HG03066 (cell line): ENCODE data around the gene SEPTIN1.

ENCODE experiments used
- ATAC-seq: cut with Tn5 transposase; IDR thresholded peaks from one replicate; pipeline ENCODE4 v1.9.1; 2021; ENCODE audit warnings: low read depth; ENCODE audit not compliant: unreplicated experiment

SEPTIN1 gene

GRCh38 chr16:30377050-30377811 is 5.1 kb downstream of the SEPTIN1 start:
- ATAC-seq, result no peak

DNA sequence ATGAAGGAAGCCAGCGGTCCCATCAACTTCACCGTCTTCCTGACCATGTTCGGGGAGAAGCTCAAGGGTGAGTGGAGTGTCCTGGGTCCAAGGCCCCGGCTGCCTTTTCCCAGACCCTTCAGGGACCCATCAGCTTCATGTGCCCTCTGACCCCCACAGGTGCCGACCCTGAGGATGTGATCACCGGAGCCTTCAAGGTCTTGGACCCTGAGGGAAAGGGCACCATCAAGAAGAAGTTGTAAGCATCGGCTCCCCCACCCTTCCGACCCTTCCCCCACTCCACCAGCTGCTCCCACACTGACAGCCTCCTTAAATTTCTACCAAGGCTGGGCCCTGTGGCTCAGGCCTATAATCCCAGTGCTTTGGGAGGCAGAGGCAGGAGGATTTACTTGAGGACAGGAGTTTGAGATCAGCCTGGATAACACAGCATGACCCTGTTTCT is 5.9 kb downstream of the SEPTIN1 start:
- ATAC-seq, result no peak

- no peak for ATAC-seq
Observed at GRCh38 chr16:30375864-30376263, 6.5 kb downstream of the SEPTIN1 start.

GRCh38 chr16:30374538-30374937 is 7.8 kb downstream of the SEPTIN1 start, which contains the start of gene MYL11:
TSS of gene MYL11 (plus strand) at chr16:30374802. CDS start at chr16:30374858, 56 bp downstream.
- no peak for ATAC-seq

DNA sequence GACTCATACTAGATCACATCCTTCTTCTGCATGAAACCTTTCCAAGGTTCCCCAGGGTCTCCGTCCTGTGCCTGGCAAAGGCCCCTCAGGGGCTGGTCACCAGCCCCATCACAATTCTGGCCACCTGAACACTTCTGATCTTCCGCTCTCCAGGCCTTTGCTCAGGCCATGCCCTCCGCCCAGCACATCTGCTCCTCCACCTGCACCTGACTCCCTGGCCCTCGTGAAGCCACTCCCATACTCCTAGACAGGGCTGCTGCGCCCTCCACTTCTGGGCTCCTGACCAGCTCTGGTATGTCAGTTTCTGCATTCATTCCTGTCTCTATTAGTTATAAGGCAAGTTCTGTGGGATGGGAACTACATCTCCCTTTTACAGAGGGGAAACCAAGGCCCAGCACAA is 9.6 kb downstream of the SEPTIN1 start:
- no peak for ATAC-seq

GRCh38 chr16:30372038-30372712 is 10.2 kb downstream of the SEPTIN1 start:
- no peak for ATAC-seq

DNA sequence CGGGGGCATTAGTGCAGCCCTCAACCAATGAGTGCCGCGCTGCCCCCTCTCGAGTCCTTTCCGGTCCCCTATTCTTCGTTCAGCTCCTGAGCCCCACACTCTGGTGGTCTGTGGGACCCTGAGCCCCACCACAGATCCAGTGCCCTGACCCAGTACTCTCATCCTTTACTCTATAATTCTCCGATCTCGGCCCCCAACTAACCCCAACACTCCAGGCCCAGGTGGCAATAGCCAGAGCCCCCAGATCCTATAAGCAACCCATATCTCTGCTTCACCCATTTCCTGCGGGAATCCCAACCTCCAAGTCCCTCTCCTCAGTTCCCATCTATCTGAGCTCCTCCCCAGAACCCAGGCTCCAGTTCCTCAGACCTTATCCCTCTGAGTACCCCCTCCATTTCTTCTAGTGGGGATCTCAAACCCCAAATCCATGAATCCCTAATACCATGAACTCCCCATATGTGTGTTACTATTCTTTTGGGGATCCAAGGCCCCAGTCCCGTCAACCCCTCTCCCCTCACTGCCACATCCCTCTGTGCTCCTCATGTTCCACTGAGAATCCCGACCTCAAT is 11.0 kb downstream of the SEPTIN1 start:
- ATAC-seq, result no peak

GRCh38 chr16:30370456-30371247 is 11.7 kb downstream of the SEPTIN1 start, which contains the start of gene TBC1D10B:
TSS of gene TBC1D10B (minus strand) at chr16:30370494. CDS start at chr16:30370183, 311 bp downstream.
- peak; percentile 79 for ATAC-seq

GRCh38 chr16:30369938-30370455 is 12.4 kb downstream of the SEPTIN1 start:
- no peak for ATAC-seq

- no peak for ATAC-seq
Observed at GRCh38 chr16:30369091-30369937, 13.0 kb downstream of the SEPTIN1 start.

DNA sequence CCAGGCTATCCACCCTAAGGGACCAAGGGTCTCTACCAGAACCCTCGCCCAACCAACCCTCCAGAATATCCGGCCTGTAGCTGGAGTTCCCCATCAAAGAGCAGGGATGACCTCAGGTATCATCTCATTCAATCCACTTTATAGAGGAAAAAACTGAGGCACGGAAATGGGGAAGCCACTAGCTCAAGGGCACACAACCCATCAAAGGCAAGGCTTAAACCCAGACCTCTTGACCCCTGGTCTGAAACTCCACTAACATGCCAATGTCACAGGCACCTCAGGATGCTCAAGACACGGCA is 13.6 kb downstream of the SEPTIN1 start:
- no peak for ATAC-seq

GRCh38 chr16:30368122-30368791 is 14.1 kb downstream of the SEPTIN1 start:
- ATAC-seq, result no peak

GRCh38 chr16:30367349-30368009 is 14.9 kb downstream of the SEPTIN1 start:
- no peak for ATAC-seq

DNA sequence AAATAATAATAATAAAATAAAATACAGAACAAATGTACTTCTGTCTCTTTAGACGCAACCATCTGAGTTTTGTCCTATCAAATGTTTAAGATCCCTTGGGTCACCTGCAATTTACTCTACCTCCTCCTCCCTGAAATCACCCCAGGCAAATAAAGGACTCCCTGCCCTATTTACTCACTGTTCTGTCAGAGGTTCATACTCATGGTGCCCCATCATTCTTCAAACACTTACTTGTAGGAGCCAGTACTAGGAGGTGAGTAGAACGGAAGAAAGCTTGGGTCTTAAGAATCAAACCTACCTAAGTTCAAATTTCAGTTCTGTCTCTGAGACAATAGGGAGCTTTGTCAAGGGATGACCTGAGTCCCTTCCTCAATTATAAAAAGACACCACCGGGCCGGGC is 15.8 kb downstream of the SEPTIN1 start:
- ATAC-seq, result no peak

DNA sequence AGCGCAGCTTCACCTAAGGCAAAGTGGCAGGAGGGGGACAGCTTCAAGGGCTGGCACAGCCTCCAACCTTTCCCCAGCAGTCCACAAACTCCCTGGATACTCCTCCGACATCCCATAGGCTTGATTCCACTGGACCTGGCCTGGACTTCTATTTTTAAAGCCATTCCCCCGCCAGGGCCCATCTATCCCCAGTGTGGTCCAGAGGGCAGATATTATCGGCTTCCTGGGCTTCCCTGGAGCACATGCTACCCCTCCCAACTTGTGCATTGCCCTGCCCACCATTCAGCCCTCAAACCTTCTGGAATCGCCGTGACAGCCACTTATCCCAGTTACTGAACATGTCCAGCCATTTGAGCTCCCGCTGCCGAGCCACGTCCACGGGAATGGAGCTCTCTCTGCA is 17.2 kb downstream of the SEPTIN1 start:
- no peak for ATAC-seq

GRCh38 chr16:30361180-30361579 is 21.2 kb downstream of the SEPTIN1 start:
- ATAC-seq, result no peak

DNA sequence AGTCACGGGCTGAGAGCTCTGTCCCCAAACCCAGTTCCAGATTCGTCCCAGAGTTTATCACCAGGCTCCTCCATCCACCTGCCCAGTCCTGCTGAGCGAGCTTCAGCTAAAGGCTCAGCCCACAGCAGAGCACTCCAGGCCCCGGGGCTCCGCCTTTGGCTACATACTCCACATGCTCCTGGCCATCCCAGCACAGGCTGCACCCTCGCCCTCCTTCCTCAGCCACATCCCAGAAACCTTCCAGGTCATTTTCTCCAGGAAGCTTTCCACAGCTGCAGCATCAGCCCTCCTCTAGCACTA is 22.5 kb downstream of the SEPTIN1 start:
- no peak for ATAC-seq

DNA sequence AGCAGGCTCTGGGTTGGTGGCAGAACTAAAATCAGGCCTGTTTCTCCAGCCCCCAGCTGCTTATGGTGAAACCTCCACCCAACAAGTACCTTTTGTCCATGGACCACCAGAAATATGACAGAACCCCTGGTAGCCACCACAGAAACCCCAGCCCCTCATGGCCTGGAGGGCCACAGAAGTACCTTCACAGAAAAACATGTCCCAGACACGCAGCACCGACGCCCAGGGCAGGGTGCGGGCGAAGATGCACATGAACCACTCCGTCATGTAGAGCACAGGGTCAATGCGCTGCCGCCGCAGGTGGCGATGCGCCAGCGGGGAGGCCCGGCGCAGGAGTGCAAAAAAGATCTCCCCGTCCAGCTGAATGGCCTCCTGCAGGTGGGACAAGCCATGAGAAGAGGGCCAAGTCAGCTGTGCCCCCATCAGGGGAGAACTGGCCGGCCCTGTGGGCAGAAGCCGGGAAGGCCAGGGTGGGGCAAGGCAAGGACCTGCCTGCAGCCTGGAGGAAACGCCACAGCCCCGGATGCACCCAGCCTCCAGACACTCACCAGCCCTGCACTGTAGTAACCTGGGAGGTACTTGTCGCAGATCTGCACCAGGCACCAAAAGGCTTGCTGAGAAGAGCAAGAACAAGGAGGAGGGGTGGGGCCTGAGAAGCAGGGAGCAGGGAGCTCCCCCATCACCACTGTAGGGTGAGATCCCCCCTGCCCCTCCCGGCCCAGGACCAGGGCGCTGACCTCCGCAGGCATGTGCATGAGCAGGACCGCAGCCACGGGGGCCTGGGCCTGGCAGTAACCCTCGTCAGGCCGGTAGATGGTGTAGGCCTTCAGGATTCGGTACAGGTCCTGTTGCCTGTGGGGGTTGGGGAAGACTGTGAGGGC is 23.1 kb downstream of the SEPTIN1 start:
- no peak for ATAC-seq
